Measurements from ENCODE around the gene TMED7.

DNA sequence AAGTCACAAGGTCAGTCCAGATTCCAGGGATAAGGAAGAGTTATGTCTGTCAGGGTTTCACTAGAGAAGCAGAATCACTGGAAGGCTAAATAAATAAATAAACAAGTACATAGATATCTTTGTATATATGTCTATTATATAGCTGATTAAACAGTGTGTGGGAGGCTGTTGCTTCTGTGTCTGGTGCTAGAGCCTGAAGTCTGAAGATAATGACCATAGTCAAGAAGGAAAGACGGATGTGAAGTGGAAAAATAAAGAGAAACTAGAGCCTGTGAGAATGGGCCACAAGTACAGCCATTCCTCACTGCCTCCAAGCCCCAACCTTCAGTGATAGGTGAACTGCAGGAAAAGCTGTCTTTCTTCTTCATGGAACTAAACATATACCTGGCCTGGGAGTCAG, 4.1 kb upstream of the TMED7 start:
- TF ChIP-seq, protein P1, sequence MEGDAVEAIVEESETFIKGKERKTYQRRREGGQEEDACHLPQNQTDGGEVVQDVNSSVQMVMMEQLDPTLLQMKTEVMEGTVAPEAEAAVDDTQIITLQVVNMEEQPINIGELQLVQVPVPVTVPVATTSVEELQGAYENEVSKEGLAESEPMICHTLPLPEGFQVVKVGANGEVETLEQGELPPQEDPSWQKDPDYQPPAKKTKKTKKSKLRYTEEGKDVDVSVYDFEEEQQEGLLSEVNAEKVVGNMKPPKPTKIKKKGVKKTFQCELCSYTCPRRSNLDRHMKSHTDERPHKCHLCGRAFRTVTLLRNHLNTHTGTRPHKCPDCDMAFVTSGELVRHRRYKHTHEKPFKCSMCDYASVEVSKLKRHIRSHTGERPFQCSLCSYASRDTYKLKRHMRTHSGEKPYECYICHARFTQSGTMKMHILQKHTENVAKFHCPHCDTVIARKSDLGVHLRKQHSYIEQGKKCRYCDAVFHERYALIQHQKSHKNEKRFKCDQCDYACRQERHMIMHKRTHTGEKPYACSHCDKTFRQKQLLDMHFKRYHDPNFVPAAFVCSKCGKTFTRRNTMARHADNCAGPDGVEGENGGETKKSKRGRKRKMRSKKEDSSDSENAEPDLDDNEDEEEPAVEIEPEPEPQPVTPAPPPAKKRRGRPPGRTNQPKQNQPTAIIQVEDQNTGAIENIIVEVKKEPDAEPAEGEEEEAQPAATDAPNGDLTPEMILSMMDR (IDR thresholded peaks at IDR 0.05; ENCODE audit: insufficient read depth, low read length) = no peak
- TF ChIP-seq POLR2AphosphoS5 (IDR thresholded peaks at IDR 0.05; ENCODE audit: low read depth) (no peak), SPI1 (IDR thresholded peaks at IDR 0.05; ENCODE audit: borderline replicate concordance, low read depth) (no peak), GABPA (IDR thresholded peaks at IDR 0.05; ENCODE audit: low read depth) (no peak)
- TF ChIP-seq, protein P2, sequence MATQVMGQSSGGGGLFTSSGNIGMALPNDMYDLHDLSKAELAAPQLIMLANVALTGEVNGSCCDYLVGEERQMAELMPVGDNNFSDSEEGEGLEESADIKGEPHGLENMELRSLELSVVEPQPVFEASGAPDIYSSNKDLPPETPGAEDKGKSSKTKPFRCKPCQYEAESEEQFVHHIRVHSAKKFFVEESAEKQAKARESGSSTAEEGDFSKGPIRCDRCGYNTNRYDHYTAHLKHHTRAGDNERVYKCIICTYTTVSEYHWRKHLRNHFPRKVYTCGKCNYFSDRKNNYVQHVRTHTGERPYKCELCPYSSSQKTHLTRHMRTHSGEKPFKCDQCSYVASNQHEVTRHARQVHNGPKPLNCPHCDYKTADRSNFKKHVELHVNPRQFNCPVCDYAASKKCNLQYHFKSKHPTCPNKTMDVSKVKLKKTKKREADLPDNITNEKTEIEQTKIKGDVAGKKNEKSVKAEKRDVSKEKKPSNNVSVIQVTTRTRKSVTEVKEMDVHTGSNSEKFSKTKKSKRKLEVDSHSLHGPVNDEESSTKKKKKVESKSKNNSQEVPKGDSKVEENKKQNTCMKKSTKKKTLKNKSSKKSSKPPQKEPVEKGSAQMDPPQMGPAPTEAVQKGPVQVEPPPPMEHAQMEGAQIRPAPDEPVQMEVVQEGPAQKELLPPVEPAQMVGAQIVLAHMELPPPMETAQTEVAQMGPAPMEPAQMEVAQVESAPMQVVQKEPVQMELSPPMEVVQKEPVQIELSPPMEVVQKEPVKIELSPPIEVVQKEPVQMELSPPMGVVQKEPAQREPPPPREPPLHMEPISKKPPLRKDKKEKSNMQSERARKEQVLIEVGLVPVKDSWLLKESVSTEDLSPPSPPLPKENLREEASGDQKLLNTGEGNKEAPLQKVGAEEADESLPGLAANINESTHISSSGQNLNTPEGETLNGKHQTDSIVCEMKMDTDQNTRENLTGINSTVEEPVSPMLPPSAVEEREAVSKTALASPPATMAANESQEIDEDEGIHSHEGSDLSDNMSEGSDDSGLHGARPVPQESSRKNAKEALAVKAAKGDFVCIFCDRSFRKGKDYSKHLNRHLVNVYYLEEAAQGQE (IDR thresholded peaks at IDR 0.05; ENCODE audit: insufficient replicate concordance, low read depth) = no peak

Measured in HL-60 (cell line).